HG02588 (cell line): Measurements from ENCODE around the gene TRAPPC2B.
A peak's percentile ranks its signal among the peaks of the same experiment; 100 is the strongest.

Source experiments
- ATAC-seq: cut with Tn5 transposase; IDR thresholded peaks from one replicate; pipeline ENCODE4 v1.9.1; 2021; ENCODE audit warnings: mild to moderate bottlenecking, moderate library complexity; ENCODE audit not compliant: unreplicated experiment

The TRAPPC2B gene

DNA sequence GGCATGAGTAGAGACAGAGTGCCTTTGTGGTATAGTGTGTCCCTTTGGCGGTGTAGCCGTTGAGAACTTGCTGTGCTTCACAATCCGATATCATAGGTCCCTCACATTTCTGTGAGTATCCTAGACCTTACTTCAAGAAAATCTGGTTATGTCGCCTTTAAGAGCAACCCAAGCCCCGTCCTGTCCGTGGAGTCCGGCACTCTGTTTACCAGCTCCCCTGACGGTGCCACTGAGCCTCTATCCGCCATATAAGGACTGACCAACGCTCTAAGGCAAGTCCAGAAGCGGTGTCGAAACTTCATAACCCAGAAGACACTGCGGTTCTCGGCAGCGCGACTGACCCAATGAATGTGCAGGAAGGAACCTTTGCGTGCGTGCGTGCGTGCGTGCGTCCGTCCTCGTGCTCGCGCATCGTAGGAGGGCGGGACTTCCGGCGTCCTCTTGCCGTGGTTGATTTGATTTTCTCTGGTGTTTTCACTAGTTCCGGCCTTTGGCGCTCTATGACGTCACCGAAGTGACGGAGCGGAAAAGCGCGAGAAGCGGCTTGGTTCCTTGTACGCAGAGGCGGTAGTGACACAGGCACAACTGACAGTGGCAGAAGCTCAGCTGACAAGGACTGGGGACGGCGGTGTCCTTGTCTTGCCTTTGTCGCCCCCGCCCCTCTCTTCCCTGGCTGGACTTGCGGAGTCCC is at the start of gene TRAPPC2B, which contains the start of gene ZNF547:
Gene TRAPPC2B, plus strand, starts transcription at position 555 of the 691 bp plus-strand sequence. CDS start 1,283 bp downstream, outside the sequence.
Gene ZNF547, plus strand, starts transcription at position 555 of the 691 bp plus-strand sequence. CDS start 5,005 bp downstream, outside the sequence.
- ATAC-seq: peak; percentile 94

DNA sequence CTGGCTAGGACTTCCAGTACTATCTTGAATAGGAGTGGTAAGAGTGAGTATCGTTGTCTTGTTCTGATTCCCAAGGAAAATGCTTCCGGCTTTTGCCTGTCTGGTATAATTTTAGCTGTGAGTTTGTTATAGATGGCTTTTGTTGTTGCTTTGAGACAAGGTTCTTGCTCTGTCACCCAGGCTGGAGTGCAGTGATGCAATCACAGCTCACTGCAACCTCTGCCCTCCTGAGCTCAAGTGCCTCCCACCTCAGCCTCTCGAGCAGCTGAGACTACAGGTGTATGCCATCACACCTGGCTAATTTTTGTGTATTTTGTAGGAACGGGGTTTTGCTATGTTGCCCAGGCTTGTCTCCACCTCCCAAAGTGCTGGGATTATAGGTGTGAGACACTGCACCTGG is 49.2 kb upstream of the TRAPPC2B start:
- ATAC-seq: no peak

DNA sequence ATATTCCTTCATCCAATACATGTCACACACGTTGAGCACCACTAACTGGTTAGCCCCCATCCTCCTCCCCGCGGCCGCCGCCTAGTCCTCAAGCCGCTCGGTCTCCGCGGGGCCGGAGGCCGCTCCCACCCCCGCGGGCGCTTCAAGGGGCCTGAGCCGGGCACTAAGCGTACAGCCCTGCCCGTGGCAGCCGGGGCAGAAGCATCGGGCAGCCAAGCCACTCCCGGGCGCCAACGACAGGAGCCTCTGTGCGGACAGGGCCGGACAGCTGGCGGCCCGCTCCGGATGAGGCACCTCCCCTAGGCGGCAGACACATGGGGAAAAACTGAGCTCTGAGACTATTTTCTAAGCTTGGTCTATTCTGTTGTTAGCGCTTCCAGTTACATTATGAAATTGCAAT is 45.8 kb upstream of the TRAPPC2B start:
- no peak for ATAC-seq

DNA sequence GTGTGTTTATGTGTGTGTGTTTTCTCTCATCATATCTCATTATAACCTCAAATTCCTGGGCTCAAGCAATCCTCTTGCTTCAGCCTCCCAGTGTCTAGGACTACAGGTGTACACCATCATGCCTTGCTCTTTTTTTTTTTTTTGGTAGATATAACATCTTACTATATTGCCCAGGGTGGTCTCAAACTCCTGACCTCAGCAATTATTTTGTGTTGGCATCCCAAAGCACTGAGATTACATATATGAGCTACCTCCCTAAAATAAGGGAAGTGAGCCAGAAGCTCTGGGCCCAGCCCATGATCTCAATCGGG is 43.5 kb upstream of the TRAPPC2B start:
- no peak for ATAC-seq

DNA sequence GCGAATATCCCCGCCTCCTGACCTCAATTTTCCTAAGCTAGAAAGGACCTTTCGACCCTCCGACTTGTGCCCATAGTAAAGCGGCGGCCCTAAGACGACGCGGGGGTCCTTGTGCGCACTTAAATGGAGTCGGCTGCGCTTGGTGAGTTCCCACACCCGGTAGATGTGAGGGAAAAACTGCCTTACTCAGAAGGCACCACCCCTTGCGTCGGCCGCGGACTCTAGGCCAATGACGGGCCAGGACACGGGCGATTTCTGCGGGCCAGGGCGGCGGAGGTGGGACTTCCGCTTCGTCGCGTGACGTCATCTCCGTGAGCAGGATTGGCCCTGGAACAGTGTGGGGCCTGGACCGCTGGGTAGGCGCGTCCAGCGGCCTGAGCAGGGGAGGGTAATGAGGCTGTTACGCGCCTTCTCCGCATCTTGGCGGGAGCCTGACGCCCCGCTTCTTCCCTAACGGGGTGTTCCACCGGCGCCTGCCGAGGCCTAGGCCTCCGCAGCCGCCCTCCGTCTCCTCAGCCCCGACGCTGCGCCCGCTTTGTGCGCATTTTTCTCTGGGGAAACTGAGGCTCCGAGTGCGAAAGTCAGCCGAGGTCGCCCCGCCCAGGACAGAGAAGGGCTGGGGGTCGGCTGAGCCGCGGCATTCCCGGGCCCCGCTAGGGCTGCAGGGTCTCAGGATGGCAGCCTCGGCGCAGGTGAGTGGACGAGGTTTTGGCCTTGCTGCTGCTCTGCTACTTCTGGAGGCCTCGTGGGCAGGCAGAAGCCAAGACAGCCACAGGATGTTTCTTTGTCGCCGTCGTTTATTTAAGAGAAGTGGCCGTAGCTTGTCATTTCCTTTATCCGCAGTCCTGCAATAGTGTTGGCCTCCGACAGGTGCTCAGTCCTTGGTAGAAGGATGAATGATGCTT is 42.9 kb upstream of the TRAPPC2B start, which contains the start of gene ZNF543:
Gene ZNF543, plus strand, starts transcription at position 293 of the 905 bp plus-strand sequence. Its CDS starts 382 bp downstream, at position 675.
- ATAC-seq: peak; percentile 97

DNA sequence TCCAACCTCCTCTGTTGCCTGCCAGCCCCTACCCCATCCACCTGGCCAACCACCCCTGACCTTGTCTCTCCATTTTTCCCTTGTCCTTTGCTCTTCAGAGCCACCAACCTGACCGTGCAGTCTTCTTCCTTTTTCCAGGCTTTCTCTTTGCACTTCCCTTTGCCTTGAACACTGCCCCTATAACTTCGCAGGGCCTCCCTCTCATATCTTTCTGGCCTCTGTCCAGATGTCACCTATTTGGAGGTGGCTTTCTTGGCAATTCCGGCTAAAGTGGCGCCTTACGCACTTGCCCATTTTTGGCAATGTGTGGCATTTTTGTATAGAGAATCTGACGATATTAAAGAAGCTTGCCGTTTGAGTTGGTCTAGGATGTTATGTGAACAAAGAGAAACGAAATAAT is 42.2 kb upstream of the TRAPPC2B start:
- no peak for ATAC-seq

DNA sequence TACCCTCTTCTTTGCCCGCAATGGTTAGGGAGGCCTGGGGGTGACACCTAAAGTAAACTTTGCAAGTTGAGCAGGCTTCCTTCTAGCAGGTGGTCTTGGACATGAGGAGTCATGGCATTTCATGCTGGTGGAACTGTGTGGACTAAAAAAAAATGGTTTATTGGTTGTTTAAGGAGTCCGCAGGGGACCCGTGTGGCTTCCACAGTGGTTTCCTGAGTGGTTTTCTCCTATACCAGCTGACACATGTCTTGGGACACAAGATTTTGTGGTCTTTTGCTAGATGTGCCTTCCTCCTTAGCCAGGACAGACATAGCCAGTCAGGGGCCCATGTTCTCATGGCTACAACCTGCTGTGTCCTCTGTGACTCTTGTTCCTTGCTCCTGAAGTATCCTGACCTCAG is 41.6 kb upstream of the TRAPPC2B start:
- ATAC-seq: no peak

DNA sequence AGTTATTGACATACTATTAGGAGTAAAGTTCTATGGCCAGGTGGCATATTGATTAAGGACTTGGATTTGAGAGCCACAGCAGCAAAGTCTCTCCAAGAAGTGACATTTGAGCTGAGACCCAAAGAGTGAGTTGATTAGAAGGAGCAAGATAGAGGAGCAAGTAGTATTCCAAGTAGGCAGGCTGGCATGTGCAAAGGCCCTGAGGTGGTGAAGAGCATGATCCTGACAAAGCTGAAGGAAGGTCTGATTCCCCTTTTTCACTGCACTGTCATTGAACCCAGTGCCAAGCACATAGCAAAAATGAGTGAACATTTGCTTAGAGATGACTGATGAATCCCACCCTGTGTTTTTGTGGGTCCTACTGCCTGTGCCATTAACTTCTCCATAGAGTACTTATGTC is 38.4 kb upstream of the TRAPPC2B start:
- ATAC-seq: no peak

DNA sequence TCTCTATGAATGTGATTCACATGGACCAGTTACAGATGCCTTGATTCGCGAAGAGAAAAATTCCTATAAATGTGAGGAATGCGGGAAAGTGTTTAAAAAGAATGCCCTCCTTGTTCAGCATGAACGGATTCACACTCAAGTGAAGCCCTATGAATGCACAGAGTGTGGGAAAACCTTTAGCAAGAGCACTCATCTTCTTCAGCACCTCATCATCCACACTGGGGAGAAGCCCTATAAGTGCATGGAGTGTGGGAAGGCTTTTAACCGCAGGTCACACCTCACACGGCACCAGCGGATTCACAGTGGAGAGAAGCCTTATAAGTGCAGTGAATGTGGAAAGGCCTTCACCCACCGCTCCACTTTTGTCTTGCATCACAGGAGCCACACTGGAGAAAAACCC is 35.4 kb upstream of the TRAPPC2B start:
- no peak for ATAC-seq

DNA sequence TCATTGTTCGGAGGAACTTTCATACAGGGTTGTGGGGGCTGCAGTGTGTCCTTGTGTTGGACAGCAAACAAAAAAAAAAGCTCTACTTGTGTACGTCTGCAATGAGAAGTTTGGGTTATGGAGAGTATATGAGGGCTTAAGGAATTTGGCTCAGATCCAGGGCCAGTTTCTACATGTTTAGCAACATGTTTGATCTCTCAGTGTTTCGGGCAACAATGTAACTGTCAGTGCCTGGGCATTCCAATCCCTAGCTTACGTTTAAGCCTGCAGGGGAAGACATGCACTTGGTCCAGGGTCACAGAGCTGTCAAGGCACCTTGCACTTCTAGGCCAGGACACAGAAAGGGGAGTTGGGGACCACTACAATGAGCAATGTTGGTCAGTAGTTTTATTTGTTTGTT is 29.2 kb upstream of the TRAPPC2B start:
- no peak for ATAC-seq

DNA sequence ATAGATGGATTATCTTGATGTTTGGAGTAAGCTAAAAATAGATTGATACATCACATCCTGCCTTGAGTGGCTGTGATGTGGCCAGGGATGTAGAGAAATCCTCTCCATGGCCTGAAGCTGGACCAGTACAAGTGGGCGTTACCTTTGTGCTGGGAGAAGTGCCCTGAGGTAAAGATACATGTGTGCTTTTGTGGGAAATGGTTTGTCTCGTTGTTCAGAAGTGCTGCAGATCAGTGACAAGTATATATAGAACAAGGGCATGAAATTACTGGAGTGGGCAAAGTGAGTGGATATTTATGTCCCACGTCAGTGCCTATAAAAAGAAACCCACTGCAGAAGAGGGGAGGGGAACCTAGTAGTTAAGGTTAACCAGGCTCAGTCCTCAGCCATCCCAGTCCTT is 24.5 kb upstream of the TRAPPC2B start:
- ATAC-seq: no peak

DNA sequence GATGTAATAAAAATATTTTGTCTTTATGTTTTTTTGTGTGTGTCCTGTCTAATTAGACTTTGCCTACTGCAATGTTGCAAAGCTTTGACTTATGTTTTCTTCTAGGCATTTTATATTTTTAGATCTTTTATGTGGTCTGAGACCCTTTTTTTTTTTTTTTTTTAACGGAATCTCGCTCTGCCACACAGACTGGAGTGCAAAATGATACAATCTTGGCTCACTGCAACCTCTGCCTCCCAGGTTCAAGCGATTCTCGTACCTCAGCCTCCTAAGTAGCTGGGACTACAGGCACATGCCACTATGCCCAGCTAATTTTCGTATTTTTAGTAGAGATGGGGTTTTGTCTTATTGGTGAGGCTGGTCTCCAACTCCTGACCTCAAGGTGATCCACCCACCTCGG is 20.8 kb upstream of the TRAPPC2B start:
- ATAC-seq: no peak

DNA sequence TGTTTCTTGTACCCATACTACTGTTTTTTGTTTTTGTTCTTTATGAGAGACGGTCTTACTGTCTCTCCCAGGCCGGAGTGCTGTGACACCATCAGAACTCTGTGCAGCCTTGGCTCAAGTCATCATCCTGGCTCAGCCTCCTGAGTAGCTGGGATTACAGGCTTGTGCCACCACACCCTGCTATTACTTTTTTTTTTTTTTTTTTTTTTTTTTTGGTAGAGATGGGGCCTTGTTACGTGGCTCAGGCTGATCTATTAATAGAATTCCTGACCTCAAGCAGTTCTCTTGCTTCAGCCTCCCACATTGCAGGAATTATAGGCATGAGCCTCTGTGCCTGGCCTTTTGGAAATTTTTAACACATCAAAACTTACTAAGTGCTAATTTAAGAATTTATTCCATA is 15.2 kb upstream of the TRAPPC2B start:
- no peak for ATAC-seq

DNA sequence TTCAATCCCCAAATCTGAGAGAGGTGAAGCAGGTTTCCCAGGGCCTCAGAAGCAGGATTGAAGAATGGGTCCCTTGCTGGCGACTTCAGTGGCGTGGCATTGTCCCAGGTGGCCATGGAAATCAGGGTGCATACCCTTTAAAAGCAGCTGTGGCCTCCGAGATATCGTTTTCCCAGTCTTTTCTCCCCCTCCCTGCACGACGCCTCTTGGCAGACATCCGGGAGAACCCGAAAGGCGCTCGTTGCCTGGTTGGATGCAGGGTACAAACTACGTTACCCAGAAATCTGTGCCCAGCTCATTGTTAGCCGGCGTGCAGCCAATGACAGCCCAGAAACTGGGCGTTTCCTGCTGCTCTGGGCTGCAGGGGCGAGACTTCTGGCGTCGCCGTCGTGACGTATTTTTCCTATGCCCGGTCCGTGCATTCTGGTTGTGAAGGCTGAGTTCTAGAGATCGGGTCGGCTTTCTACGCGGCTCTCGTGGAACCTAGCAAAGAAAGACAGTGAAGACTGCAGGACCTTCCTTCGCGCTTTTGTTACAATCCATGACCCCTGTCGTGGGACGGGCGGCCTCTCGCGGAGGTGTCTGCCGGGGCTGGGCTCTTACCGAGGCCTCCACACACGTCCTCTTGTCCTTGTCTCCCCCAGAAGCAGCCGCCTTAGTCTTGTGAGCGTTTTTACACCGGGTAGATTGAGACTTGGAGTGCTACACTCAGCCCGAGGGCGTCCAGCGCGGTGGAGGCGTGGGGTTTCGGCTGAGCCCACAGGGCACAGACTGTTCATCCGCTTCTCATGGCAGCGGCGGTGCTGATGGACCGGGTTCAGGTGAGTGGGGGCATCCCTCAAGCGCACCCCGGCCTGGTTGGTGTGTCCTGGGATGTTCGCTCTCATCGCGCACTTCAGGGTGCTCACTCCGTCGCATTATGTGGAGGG is 12.2 kb upstream of the TRAPPC2B start, which contains the start of gene ZNF304:
Gene ZNF304, plus strand, starts transcription at position 395 of the 929 bp plus-strand sequence. Its CDS starts 394 bp downstream, at position 789.
- peak; percentile 97 for ATAC-seq

DNA sequence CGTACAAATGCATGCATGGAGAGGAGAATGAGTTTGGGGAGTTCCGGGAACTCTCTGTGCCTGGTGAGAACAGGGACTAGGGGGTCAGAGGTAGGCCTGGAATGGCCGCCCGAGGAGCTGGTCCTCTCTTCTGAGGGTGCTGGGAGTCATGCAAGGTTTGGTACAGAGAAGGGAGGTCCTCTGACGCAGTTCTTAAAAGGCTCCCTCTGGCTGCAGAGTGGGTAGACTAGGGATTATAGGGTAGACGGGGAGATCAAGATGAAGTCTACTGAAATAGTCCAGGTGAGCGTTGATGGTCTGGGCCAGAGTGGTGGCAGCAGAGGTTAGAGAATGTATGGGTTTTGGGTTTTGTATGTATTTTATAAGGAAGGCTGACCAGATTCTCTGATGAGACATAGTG is 11.5 kb upstream of the TRAPPC2B start:
- no peak for ATAC-seq

DNA sequence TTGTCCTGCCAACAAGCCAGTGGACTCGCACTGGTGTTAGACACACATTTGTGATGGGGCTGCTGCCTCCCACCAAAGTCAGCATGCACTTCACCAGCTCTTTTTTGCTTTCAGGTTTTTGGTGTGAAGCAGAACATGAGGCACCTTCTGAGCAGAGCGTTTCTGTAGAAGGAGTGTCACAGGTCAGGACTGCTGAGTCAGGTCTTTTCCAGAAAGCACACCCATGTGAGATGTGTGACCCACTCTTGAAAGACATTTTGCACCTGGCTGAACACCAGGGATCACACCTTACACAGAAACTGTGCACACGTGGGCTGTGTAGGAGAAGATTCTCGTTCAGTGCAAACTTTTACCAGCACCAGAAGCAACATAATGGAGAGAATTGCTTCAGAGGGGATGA is 7.4 kb upstream of the TRAPPC2B start:
- ATAC-seq: no peak

DNA sequence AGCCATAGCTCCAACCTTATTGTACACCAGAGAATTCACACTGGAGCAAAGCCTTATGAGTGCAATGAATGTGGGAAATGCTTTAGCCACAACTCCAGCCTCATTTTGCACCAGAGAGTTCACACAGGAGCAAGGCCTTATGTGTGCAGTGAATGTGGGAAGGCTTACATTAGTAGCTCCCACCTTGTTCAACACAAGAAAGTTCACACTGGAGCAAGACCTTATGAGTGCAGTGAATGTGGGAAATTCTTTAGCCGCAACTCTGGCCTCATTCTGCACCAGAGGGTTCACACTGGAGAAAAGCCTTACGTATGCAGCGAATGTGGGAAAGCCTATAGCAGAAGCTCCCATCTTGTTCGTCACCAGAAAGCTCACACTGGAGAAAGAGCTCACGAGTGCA is 5.9 kb upstream of the TRAPPC2B start:
- no peak for ATAC-seq

DNA sequence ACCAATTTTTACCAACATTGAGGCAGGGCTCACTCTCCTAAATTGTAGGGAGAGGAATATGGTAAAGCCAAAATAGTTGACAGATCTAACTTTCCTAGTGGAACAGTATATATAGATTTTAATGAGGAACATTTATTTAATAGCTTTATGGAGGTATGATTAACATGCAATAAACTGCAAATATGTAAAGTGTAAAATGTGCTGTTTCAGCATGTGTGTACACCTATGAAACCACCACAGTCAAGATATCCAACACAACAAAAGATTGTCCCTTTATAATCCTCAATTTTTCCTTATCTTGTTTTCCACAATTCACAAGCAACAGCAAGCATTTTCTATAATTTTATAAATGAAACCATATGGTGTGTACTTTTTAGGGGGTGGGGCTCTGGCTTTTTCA is 4.1 kb upstream of the TRAPPC2B start:
- ATAC-seq: no peak

DNA sequence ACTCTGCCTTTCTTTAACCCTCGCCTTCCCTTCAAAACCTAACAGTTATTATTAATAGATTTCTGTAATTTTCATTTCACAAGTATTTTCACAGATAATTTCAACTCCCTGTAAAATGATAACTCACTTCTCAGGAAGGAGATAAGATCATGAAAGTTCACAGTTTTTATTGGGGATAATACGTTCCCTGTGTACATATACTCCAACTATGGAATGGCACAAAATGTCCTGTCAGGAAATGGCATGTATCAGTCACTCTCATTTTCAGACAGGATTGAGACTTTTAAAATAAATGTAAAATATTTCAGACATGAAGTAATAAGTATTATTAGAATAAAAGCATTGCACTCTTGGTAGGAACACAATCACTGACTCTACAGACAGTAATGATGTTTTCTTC is 932 bp upstream of the TRAPPC2B start:
- ATAC-seq: no peak

DNA sequence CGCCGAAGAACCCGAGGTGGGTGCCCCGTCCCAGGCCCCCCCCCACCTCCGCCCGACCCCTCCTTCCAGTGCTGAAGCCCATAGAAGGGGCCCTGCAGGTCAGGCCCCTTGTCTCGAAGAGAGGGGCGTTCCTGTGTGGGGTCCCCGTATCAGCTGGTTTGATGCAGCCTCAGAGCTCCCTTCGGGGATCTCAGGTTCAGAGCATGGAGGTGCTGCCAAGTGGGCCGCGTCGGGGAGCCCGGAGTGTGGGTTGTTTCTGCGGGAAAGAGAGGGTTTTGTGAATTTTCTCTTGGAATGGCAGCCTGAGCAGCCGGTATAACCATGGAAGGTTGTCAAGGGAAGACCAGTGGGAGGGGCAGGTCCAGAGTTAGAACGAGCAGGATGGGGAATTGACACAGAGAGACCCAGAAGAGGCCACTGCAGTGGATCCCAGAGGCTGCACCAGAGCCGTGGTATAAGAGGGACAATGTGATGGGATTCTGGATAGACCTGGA is 384 bp downstream of the TRAPPC2B start:
- ATAC-seq: no peak

DNA sequence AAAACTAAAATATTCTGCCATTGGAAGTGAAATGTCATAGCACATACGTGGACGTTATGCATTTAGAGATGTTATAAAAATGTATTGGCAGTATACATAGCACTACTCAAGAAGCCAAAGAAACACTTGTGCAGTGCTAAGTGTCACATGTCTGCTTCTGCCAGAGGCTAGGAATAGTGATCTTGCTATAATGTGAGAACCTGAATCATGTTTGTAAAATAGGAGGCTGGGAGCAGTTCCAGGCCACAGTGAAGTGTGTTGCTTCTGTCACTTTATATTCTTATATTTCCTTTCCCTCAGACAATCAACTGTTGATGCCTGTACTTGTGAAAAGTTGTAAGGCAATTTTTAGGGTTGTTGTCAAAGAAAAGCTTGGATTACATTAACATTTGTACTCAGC is 3.4 kb downstream of the TRAPPC2B start:
- no peak for ATAC-seq
